C4-2B (cell line): ENCODE results near the gene ERC1.

Experiments
- CTCF ChIP-seq: fragments of 450-650 bp; conservative IDR thresholded peaks from 2 replicates; pipeline ENCODE4 v1.5.1; 2017; ENCODE audit warnings: mild to moderate bottlenecking
- ZFX ChIP-seq: fragments of 450-650 bp; IDR thresholded peaks from 2 replicates; pipeline ENCODE4 v1.6.1; 2017

DNA sequence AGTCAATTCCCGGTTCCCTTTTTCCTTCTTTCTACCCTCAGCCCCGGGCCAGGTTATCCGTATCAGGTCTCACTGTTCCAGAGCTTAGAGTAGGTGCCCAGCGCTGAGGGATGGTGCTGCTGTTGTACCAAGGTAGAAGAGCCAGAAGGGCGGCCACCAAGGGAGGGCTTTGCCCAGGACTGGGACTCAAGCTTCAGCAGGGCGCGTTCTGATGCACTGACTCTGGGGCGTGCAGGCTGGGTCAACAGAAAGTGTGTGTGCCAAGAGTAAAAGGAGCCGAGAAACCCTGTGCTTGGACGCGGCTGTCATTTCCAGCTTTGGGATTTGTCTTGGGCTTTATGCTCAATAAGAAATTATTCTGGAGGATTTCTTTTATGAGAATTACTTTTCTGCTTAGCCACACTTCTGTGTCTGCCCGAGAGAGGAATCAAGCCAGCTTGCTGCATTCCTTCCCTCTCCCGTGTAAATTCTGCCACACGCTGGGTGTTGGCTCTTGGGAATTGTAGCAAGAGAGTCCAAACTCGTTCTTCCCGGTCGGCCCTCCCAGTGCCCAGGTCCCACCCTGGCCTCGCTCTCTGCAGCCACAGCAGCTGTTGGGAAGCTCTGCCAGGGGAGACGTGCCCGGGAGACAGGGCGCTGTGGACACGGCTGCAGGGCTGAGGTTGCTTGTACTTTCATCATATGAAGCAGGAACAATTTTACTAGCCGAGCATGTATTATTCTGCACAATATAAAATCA lies 505.3 kb downstream of the ERC1 start:
- TF ChIP-seq CTCF (no peak), ZFX (no peak)
